Suprapubic skin (tissue), 4 donors: ENCODE results near the gene DCLK3.

Experiments
- EP300 ChIP-seq: sonication (generic); formaldehyde crosslinking; IDR thresholded peaks from one replicate; pipeline ENCODE4 v1.6.1; 2017; ENCODE audit warnings: antibody characterized with exemption
- POLR2A ChIP-seq, 2 donors: fragments of 450-650 bp; IDR thresholded peaks; one replicate each; pipeline ENCODE4 v1.6.1; 2017; ENCODE audit warnings: antibody characterized with exemption in 2 of 2, mild to moderate bottlenecking in 2 of 2, moderate library complexity in 2 of 2
- POLR2AphosphoS5 ChIP-seq, 3 donors: sonication (generic); formaldehyde crosslinking; IDR thresholded peaks; one replicate each; pipeline ENCODE4 v1.6.1; 2017; ENCODE audit warnings: antibody characterized with exemption in 3 of 3
- TF ChIP-seq, protein P1 (sequence below), 2 donors: fragments of 200-600 bp in 1 of 2; fragments of 450-650 bp in 1 of 2; sonication (generic) in 1 of 2; IDR thresholded peaks; one replicate each; pipeline ENCODE4 v1.5.1; 2016 to 2019; ENCODE audit warnings: antibody characterized with exemption in 2 of 2, mild to moderate bottlenecking in 1 of 2, moderate library complexity in 1 of 2

DNA sequence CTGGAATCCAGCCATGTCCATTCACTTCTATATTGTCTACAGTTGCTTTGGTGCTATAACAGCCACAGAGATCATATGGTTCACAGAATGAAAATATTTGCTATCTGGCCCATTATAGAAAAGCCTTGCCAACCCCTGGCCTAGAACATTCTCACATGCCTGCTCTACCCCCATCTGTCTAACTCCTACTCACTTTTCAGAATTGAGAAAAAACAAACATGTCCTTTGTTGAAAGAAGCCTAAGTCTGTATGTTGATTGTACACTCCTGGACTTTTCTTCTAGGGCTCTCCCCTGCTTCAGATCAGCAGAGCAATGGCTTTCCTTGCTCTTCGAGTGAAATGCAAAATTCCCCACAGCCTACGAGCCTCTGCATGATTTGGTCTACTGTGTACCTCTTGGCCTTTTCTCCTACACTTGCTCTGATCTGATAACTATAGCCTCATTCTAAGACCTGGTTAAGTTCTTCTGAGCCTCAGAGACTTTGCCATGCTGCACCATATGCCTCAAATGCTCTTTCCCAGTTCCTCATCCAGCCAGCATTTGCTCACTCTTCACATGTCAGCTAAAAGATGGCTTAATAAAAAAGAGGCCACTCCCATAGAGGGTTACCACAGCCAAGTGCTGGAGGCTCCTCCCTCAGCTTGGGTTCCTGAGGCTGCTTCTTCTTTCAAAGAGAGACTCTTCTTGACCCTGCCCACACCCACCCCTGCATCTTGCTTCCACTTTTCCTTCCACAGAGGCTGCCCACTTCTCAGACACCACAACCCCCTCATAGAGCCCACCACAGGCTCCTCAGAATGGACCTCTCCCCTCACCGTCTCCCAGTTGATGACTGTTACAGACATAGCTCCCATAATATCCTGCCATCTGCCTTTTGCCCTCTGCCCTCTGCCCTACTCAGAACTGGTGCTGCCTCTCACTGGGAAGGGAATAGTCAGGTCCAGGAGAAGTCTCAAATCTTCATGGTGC is 22.9 kb upstream of the DCLK3 start:
- TF ChIP-seq, protein P1, sequence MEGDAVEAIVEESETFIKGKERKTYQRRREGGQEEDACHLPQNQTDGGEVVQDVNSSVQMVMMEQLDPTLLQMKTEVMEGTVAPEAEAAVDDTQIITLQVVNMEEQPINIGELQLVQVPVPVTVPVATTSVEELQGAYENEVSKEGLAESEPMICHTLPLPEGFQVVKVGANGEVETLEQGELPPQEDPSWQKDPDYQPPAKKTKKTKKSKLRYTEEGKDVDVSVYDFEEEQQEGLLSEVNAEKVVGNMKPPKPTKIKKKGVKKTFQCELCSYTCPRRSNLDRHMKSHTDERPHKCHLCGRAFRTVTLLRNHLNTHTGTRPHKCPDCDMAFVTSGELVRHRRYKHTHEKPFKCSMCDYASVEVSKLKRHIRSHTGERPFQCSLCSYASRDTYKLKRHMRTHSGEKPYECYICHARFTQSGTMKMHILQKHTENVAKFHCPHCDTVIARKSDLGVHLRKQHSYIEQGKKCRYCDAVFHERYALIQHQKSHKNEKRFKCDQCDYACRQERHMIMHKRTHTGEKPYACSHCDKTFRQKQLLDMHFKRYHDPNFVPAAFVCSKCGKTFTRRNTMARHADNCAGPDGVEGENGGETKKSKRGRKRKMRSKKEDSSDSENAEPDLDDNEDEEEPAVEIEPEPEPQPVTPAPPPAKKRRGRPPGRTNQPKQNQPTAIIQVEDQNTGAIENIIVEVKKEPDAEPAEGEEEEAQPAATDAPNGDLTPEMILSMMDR (IDR thresholded peaks at IDR 0.05): no peak
- TF ChIP-seq POLR2A (IDR thresholded peaks at IDR 0.05): no peak
- no peak for TF ChIP-seq EP300
- no peak for TF ChIP-seq POLR2AphosphoS5 (IDR thresholded peaks at IDR 0.05)
